ENCODE results near the gene KREMEN2. TPM values are rescaled to one million over a fixed set of nuclear protein-coding genes. Genes with fewer than 3 reads are reported as not detected.

KREMEN2 gene
- total and polyA plus RNA-seq, 2 donors (not counting 3 experiments of a cell fraction or from before 2014, with no cell fraction given): not detected

GRCh38 chr16:3013491-3013951 lies 49.4 kb downstream of the KREMEN2 start:
- no peak for DNase-seq (ENCODE audit: low read depth, low spot score)
- no peaks in the 10 kb centered on the region for H3K9me1 ChIP-seq (replicated peaks; ENCODE audit: control insufficient read depth, extremely low read depth, insufficient read depth, low read length)
- no peaks in the 10 kb centered on the region for H3K9me3 ChIP-seq (replicated peaks; ENCODE audit: control insufficient read depth, insufficient read depth, low read length)
- no peaks in the 10 kb centered on the region for H3K36me3 ChIP-seq (ENCODE audit: control insufficient read depth in 2 of 2, extremely low read depth in 1 of 2, insufficient read depth in 2 of 2, low read length in 2 of 2)
- H4K20me1 ChIP-seq (replicated peaks; ENCODE audit: control insufficient read depth, extremely low read depth, insufficient read depth, low read length): no peaks in the 10 kb centered on the region
- peaks cover 2% of the 10 kb centered on the region for H3K4me1 ChIP-seq (ENCODE audit: control insufficient read depth, extremely low read depth, insufficient read depth, low read length)
- intact Hi-C loops (cut with micrococcal nuclease) (no loop called here), dilution Hi-C loops (cut with MboI; ENCODE audit: extremely low pct_ligation_motif_present, low sequenced_read_pairs) (no loop called here)
- ChIA-PET CTCF (interaction anchor here (1.2 kb wide), 1 partner anchor 18 kb away, joined by 6 read pairs; no protein-coding TSS in a partner anchor), POLR2A (no interaction called here)
- no peaks in the 10 kb centered on the region for H3K79me2 ChIP-seq (ENCODE audit: control insufficient read depth, insufficient read depth, low read length)
- H3K9ac ChIP-seq (replicated peaks; ENCODE audit: extremely low read depth, insufficient read depth, low read length): no peak overlapping the region
- no peak overlapping the region for H3K4me3 ChIP-seq (replicated peaks in 1 of 3; ENCODE audit: insufficient read depth in 1 of 3, low read depth in 1 of 3, low read length in 3 of 3)
- H3K27me3 ChIP-seq (ENCODE audit: control insufficient read depth in 2 of 2, insufficient read depth in 2 of 2, low read length in 2 of 2): peaks cover 21 to 22% of the 10 kb centered on the region in 2 experiments
- no peak for FAIRE-seq
- TF ChIP-seq GATA2 (IDR thresholded peaks at IDR 0.05; ENCODE audit: insufficient read depth, insufficient read length, low read depth, low read length) (no peak), FOS (IDR thresholded peaks at IDR 0.05; ENCODE audit: borderline replicate concordance, insufficient read depth, low read length) (no peak), JUN (IDR thresholded peaks at IDR 0.05; ENCODE audit: borderline replicate concordance, insufficient read depth, insufficient read length, low read depth) (no peak), CTCF (IDR thresholded peaks at IDR 0.05; ENCODE audit: extremely low read depth in 1 of 2, insufficient read depth in 1 of 2, low read depth in 1 of 2, low read length in 2 of 2) (no peak), POLR2AphosphoS5 (IDR thresholded peaks at IDR 0.05; ENCODE audit: insufficient read depth, low read depth, low read length) (no peak), EZH2 (IDR thresholded peaks at IDR 0.05; ENCODE audit: borderline replicate concordance, low read depth, low read length, severe bottlenecking) (no peak), MAX (IDR thresholded peaks at IDR 0.05; ENCODE audit: insufficient read depth, insufficient read length) (no peak), POLR2A (IDR thresholded peaks at IDR 0.05; ENCODE audit: low read depth, low read length) (no peak), MYC (IDR thresholded peaks at IDR 0.05; ENCODE audit: low read depth, low read length) (no peak)
- no peak overlapping the region for H3K27ac ChIP-seq (ENCODE audit: insufficient read depth, low read depth, low read length)
- no TSS peak for BruUV-seq (replicated peaks)
- H2AFZ ChIP-seq (ENCODE audit: low read depth, low read length): no peak overlapping the region
- no peak overlapping the region for H3K4me2 ChIP-seq (ENCODE audit: insufficient read depth, low read length)

All from endothelial cell of umbilical vein (primary cell).